WI38 (cell line): ENCODE measurements around the gene PRR5.

Source experiments
- H3K4me3 ChIP-seq: 2 replicates; pipeline ENCODE4 v1.5.1; 2011; ENCODE audit warnings: low read depth, mild to moderate bottlenecking, control low read depth, low read length
- CTCF ChIP-seq: IDR thresholded peaks from 2 replicates; pipeline ENCODE4 v1.5.1; 2012; ENCODE audit warnings: low read depth, mild to moderate bottlenecking, control low read depth, low read length

The PRR5 gene

GRCh38 chr22:44689173-44689572, 12.8 kb upstream of the PRR5 start:
- H3K4me3 ChIP-seq: no peak overlapping the region
- TF ChIP-seq CTCF: no peak

DNA sequence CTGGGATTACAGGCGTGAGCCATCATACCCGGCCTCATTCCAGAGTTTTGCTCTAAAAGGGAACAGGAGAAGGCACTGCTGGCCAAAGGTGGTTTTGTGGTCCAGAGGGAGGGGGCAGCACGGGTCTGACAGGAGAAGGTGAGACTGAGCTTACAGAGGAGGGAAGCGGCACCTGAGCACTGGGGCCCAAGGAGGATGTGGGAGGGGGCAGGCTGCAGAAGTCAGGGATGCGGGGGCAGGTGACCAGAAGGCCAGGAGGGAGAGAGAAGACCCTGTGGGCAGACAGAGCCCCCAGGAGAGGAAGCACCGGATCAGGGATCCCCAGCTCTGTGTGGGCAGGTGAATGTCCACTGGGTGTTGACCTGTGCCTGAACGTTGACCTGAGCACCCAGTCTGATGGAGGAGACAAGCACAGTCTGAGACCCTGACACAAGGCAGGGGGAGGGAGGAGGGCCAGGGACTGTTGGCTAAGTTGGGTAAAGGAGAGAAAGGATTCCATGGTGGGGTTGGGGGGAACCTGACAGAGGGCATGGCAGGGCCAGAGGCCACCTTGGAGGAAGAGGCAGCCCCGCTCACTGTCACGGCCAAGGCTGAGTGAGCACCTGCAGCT, 12.0 kb upstream of the PRR5 start:
- no peak for TF ChIP-seq CTCF
- H3K4me3 ChIP-seq: no peak overlapping the region

GRCh38 chr22:44691796-44692661, 10.0 kb upstream of the PRR5 start:
- TF ChIP-seq CTCF: no peak
- no peak overlapping the region for H3K4me3 ChIP-seq

DNA sequence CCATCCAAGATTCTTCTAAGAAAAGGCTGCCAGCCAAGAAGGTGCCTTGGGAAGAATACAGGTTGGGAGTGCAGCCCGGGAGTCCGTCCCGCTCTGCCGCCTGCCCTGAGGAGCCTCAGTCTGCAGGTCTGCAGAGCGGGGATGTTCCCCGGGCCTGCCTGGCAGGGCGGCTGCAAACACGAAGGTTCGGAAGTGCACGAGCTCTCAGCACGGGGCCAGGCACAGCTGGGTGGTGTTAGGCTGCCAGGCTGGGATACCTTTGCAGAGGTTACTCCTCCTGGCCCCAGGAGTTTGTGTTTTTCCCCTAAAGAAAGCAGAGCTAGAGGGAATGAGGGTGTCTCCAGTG, 9.4 kb upstream of the PRR5 start:
- no peak overlapping the region for H3K4me3 ChIP-seq
- no peak for TF ChIP-seq CTCF

- no peak overlapping the region for H3K4me3 ChIP-seq
- no peak for TF ChIP-seq CTCF
These were observed 8.9 kb upstream of the PRR5 start for GRCh38 chr22:44693145-44693544.

DNA sequence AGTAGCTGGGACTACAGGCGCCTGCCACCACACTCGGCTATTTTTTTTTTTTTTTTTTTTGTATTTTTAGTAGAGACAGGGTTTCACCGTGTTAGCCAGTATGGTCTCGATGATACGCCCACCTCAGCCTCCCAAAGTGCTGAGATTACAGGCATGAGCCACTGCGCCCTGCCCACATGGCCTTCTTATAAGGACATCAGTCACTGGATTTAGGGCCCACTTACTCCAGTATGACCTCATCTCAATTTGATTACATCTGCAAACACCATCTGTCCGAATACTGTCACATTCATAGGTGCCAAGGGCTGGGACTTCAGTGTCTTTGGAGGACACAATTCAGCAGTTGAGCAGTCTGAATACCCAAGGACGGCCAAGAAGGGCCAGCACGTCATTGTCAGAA, 8.2 kb upstream of the PRR5 start:
- TF ChIP-seq CTCF: no peak
- H3K4me3 ChIP-seq: no peak overlapping the region

DNA sequence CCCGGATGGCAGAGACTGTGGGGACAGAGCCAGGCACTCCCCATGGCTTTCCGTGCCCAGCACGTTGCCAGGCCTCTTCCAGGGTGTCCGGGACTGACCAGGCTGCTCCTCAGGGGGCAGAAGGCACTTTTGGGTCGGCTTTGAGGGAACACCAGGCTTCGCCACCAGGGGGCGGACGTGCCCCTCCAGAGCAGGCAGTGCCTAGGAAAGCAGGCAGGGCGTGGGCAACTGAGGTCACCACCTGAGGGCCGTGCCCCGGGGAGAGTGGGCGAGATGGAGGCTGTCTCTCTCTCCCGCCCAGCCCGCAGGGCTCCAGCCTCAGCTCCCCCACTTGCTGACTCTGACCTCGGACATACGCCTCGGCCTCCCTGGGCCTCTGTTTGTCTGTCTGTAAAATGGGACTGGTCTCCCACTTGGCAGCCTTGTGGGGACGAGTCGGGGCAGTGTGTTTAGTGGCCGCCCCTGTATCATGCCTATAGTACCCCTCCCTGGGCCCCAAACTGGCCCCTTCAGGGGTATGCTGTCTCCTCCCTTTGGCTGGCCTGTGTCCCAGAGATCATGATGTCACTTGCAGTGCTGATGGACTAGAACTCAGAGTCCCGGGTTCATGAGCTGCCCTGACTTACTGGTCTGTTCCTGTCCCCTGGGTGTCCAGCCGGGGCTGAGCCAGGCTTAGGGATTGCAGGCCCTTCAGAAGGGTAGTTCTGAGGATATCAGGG, 4.4 kb upstream of the PRR5 start:
- TF ChIP-seq CTCF: peak; percentile 96
- no peak overlapping the region for H3K4me3 ChIP-seq
